K562 (cell line): ENCODE results near the gene STUM. TPM values are rescaled to one million over a fixed set of nuclear protein-coding genes. Genes with fewer than 3 reads are reported as not detected.

Experiments used
- ATAC-seq: fragments of 200-7000 bp; cut with Tn5 transposase; 3 replicates; pipeline ENCODE4 v1.9.1; 2020; ENCODE audit warnings: moderate library complexity
- BruUV-seq: library from RNA; stranded (reverse); fragments of 400-500 nt; replicated peaks from 2 replicates; lab custom pipeline; 2021; lab: Mats Ljungman, UMichigan
- CTCF ChIA-PET: fragments of 300-600 bp; formaldehyde crosslinking; extraction: SDS; loops from one replicate; lab custom pipeline; 2021; ENCODE audit warnings: low intra/inter-chr PET ratio; lab: Yijun Ruan, JAX
- POLR2A ChIA-PET: fragments of 300-600, 350-650 bp; sonication (Branson Sonifier 250); formaldehyde crosslinking; extraction: SDS; loops from one replicate; lab custom pipeline; 2021; ENCODE audit warnings: antibody characterized with exemption, inconsistent platforms; lab: Yijun Ruan, JAX
- DNase-seq, 4 experiments: peaks; one replicate each; pipeline versions ENCODE4 v3.0.0 to v3.0.0-alpha.2; 2011 to 2018; ENCODE audit warnings: low spot score in 3 of 4, mixed read lengths in 3 of 4; ENCODE audit errors: extremely low read depth in 1 of 4
- FAIRE-seq: peaks from 2 replicates; lab custom pipeline; 2011; peaks lifted over from hg19 to GRCh38; lab: Jason Lieb, UNC
- H2AFZ ChIP-seq: 2 replicates; pipeline ENCODE4 v1.6.0; 2011; ENCODE audit warnings: low read depth, low read length, control low read depth, inconsistent platforms
- H3K27ac ChIP-seq: fragments of 200-600 bp; 3 replicates; pipeline ENCODE4 v1.8.0; 2011; ENCODE audit warnings: low read depth, mild to moderate bottlenecking, control low read depth, inconsistent platforms, low read length, moderate library complexity, mixed read lengths; ENCODE audit errors: extremely low read depth
- H3K27me3 ChIP-seq, 2 experiments: fragments of 300-600 bp in 1 of 2; 2 replicates in 1 of 2; 3 replicates in 1 of 2; pipeline versions ENCODE4 v1.6.0 to v1.8.0; 2011; ENCODE audit warnings: inconsistent platforms in 2 of 2, low read length in 2 of 2, mild to moderate bottlenecking in 1 of 2, mixed read lengths in 1 of 2, moderate library complexity in 1 of 2; ENCODE audit not compliant: control insufficient read depth in 2 of 2, insufficient read depth in 2 of 2
- H3K36me3 ChIP-seq: fragments of 300-600 bp; 3 replicates; pipeline ENCODE4 v1.8.0; 2011; ENCODE audit warnings: mild to moderate bottlenecking, low read length, inconsistent platforms; ENCODE audit not compliant: control insufficient read depth, insufficient read depth
- H3K4me1 ChIP-seq, 2 experiments: fragments of 200-600 bp in 1 of 2; replicated peaks in 1 of 2; 2 replicates in 1 of 2; 3 replicates in 1 of 2; pipeline versions ENCODE4 v1.5.1 to v1.8.0; 2011; ENCODE audit warnings: inconsistent platforms in 2 of 2, low read length in 2 of 2, mild to moderate bottlenecking in 1 of 2, mixed read lengths in 1 of 2, moderate library complexity in 1 of 2; ENCODE audit not compliant: control insufficient read depth in 2 of 2, insufficient read depth in 2 of 2
- H3K4me2 ChIP-seq: 2 replicates; pipeline ENCODE4 v1.6.1; 2011; ENCODE audit warnings: low read length, control low read depth, inconsistent platforms, mixed read lengths; ENCODE audit not compliant: insufficient read depth
- H3K4me3 ChIP-seq: fragments of 200-600 bp; sonication (generic), shearing (Covaris generic); 2 replicates; pipeline ENCODE4 v1.5.1; 2016; ENCODE audit warnings: control low read depth, inconsistent platforms
- H3K79me2 ChIP-seq: fragments of 200-600 bp; 3 replicates; pipeline ENCODE4 v1.8.0; 2011; ENCODE audit warnings: low read length, inconsistent platforms; ENCODE audit not compliant: control insufficient read depth, insufficient read depth
- H3K9ac ChIP-seq, 2 experiments: 2 replicates each; pipeline versions ENCODE4 v1.6.0 to v1.6.1; 2011; ENCODE audit warnings: low read depth in 2 of 2, low read length in 2 of 2, control low read depth in 1 of 2, inconsistent platforms in 1 of 2, mild to moderate bottlenecking in 1 of 2, mixed read lengths in 1 of 2; ENCODE audit not compliant: insufficient read depth in 1 of 2
- H3K9me1 ChIP-seq: one replicate; pipeline ENCODE4 v1.6.0; 2011; ENCODE audit warnings: inconsistent platforms, mild to moderate bottlenecking, low read length, moderate library complexity; ENCODE audit not compliant: control insufficient read depth, insufficient read depth
- H3K9me3 ChIP-seq: replicated peaks from 2 replicates; pipeline ENCODE4 v1.5.1; 2011; ENCODE audit warnings: low read depth, low read length, inconsistent platforms; ENCODE audit not compliant: control insufficient read depth, insufficient read depth
- H4K20me1 ChIP-seq: replicated peaks from 2 replicates; pipeline ENCODE4 v1.6.1; 2011; ENCODE audit warnings: low read length, inconsistent platforms, mixed read lengths; ENCODE audit not compliant: control insufficient read depth, insufficient read depth
- ARID4B ChIP-seq: sonication (generic); formaldehyde crosslinking; IDR thresholded peaks from 2 replicates; pipeline ENCODE4 v1.8.0; 2022; ENCODE audit warnings: mild to moderate bottlenecking, missing genetic modification reagents
- HDAC1 ChIP-seq, 2 experiments: fragments of 450-650 bp; IDR thresholded peaks; 2 replicates each; pipeline ENCODE4 v1.6.1; 2016 to 2017; ENCODE audit warnings: inconsistent platforms in 1 of 2, mild to moderate bottlenecking in 1 of 2, moderate library complexity in 1 of 2
- PCBP2 ChIP-seq: fragments of 200-400 bp; formaldehyde crosslinking; IDR thresholded peaks from 2 replicates; pipeline ENCODE4 v1.6.1; 2018; ENCODE audit warnings: low read length, low read depth, mild to moderate bottlenecking, moderate library complexity; ENCODE audit not compliant: poor library complexity, severe bottlenecking
- ZNF512 ChIP-seq: IDR thresholded peaks from 2 replicates; pipeline ENCODE4 v1.6.1; 2016; ENCODE audit warnings: missing genetic modification characterization, missing compliant biosample characterization
- WGBS: fragments of 100-300 bp; shearing (Covaris generic); methylation state at CpG from one replicate; pipeline ENCODE4 v1.1.6; 2016; ENCODE audit warnings: low coverage, mixed read lengths; ENCODE audit not compliant: insufficient coverage; ENCODE audit errors: missing lambda C conversion rate; 5-methylcytosine and 5-hydroxymethylcytosine counted together
- in situ Hi-C: fragments of 300-500 bp; cut with MboI; formaldehyde crosslinking; loops from 4 replicates; pipeline ENCODE4 v1.15.0; 2018; ENCODE audit warnings: inconsistent platforms, mixed read lengths
- intact Hi-C: fragments of 100-400 bp; cut with micrococcal nuclease; formaldehyde crosslinking; loops from 2 replicates; pipeline ENCODE4 v1.14.2; 2022
- polyA plus RNA-seq, 8 experiments: library from polyadenylated mRNA; depleted of rRNA in 4 of 8; stranded (reverse) in 5 of 8; unstranded in 3 of 8; fragments of >200 nt; fragmentation: Nextera tagmentation in 2 of 8; fragmentation: Illumina TruSeq in 1 of 8; extraction: Ambion mirVana in 2 of 8; extraction: Trizol in 1 of 8; gene quantifications; 2 replicates each; pipeline versions ENCODE4 v1.2.1 to v1.2.3, GENCODE V29; 2011 to 2014; ENCODE audit warnings: inconsistent platforms in 1 of 8, missing spikeins in 1 of 8
- total RNA-seq, 7 experiments: library from RNA; depleted of rRNA in 6 of 7; stranded (reverse); fragments of >200 nt in 6 of 7; fragmentation: Illumina TruSeq in 2 of 7; extraction: Trizol in 2 of 7; gene quantifications; 2 replicates each; pipeline versions ENCODE4 v1.2.1 to v1.2.3, GENCODE V29; 2011 to 2021; ENCODE audit warnings: low replicate concordance in 1 of 7
- TF ChIP-seq, protein P1 (sequence below): fragments of 250-450 bp; sonication (Bioruptor Pico); IDR thresholded peaks from 2 replicates; pipeline ENCODE4 v1.8.0; 2021; ENCODE audit warnings: mild to moderate bottlenecking, moderate library complexity

Gene STUM
- total and polyA plus RNA-seq, 9 of the 15 experiments (the other 6 are each of a cell fraction or from before 2014, with no cell fraction given): not detected

GRCh38 chr1:226630592-226630991, 82.0 kb downstream of the STUM start:
- no peak for ATAC-seq
- intact Hi-C loops (no loop called here), in situ Hi-C loops (loop anchor here (10.0 kb wide), 2 partner anchors 804 to 1324 kb away; no protein-coding TSS in a partner anchor)
- FAIRE-seq: no peak
- H3K9me3 ChIP-seq: peaks cover 2% of the 10 kb centered on the region; the same call in 1 of the 2 replicates
- H3K4me2 ChIP-seq: no peak overlapping the region
- no peak for DNase-seq
- CTCF ChIA-PET: no interaction called here
- H3K79me2 ChIP-seq: no peaks in the 10 kb centered on the region
- no peaks in the 10 kb centered on the region for H3K9me1 ChIP-seq
- POLR2A ChIA-PET: no interaction called here
- peaks cover 0 to 11% of the 10 kb centered on the region in 2 experiments; a peak in 2 of 5 replicates for H3K4me1 ChIP-seq
- H3K36me3 ChIP-seq: no peaks in the 10 kb centered on the region
- no TSS peak for BruUV-seq
- WGBS: 0% methylated on average over 3 of the region's 3 CpGs
- TF ChIP-seq ZNF512 (peak; percentile 90), ARID4B (CRISPR knock-in tag) (no peak), PCBP2 (no peak), HDAC1 (IDR thresholded peaks at IDR 0.05) (no peak)
- TF ChIP-seq, protein P1, sequence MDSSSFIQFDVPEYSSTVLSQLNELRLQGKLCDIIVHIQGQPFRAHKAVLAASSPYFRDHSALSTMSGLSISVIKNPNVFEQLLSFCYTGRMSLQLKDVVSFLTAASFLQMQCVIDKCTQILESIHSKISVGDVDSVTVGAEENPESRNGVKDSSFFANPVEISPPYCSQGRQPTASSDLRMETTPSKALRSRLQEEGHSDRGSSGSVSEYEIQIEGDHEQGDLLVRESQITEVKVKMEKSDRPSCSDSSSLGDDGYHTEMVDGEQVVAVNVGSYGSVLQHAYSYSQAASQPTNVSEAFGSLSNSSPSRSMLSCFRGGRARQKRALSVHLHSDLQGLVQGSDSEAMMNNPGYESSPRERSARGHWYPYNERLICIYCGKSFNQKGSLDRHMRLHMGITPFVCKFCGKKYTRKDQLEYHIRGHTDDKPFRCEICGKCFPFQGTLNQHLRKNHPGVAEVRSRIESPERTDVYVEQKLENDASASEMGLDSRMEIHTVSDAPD (CRISPR knock-in tag): no peak
- H3K27me3 ChIP-seq: peaks cover 7 to 67% of the 10 kb centered on the region in 2 experiments
- no peak overlapping the region for H2AFZ ChIP-seq
- no peak overlapping the region for H3K27ac ChIP-seq
- H4K20me1 ChIP-seq: 0 out of 2 replicates have a peak, but pooled peaks cover 9% of the 10 kb centered on the region
- H3K4me3 ChIP-seq: no peak overlapping the region
- no peak overlapping the region for H3K9ac ChIP-seq
